PC-3 (cell line): Measurements from ENCODE around the gene DLGAP5. TPM values are rescaled to one million over a fixed set of nuclear protein-coding genes. Genes with fewer than 3 reads are reported as not detected.
A peak's percentile ranks its signal among the peaks of the same experiment; 100 is the strongest.

ENCODE experiments used
- ATAC-seq: fragments of 200-7000 bp; cut with Tn5 transposase; 2 replicates; pipeline ENCODE4 v1.9.1; 2020; ENCODE audit warnings: mild to moderate bottlenecking, moderate library complexity
- BruUV-seq: library from RNA; stranded (reverse); fragments of 400-500 nt; replicated peaks from 2 replicates; lab custom pipeline; 2021; lab: Mats Ljungman, UMichigan
- CTCF ChIA-PET: fragments of 300-600 bp; sonication (Branson Sonifier 250); formaldehyde crosslinking; loops from one replicate; lab custom pipeline; 2022; ENCODE audit warnings: antibody characterized with exemption; lab: Charles Lee
- POLR2A ChIA-PET: fragments of 300-600 bp; sonication (Branson Sonifier 250); formaldehyde crosslinking; loops from one replicate; lab custom pipeline; 2022; ENCODE audit warnings: antibody characterized with exemption; ENCODE audit not compliant: unreplicated experiment; lab: Charles Lee
- DNase-seq: peaks from one replicate; pipeline ENCODE4 v3.0.0-alpha.2; 2015
- H2AFZ ChIP-seq: fragments of 300-600 bp; sonication (generic); 2 replicates; pipeline ENCODE4 v1.6.0; 2016; ENCODE audit warnings: antibody characterized with exemption, low read length
- H3F3A ChIP-seq: fragments of 300-600 bp; sonication (generic); one replicate; pipeline ENCODE4 v1.6.0; 2017; ENCODE audit warnings: antibody characterized with exemption, low read length, control low read depth, mild to moderate bottlenecking; ENCODE audit not compliant: unreplicated experiment
- H3K27ac ChIP-seq: fragments of 300-600 bp; sonication (generic); 2 replicates; pipeline ENCODE4 v1.5.1; 2016; ENCODE audit warnings: mild to moderate bottlenecking, low read length
- H3K27me3 ChIP-seq: fragments of 300-600 bp; sonication (generic); 2 replicates; pipeline ENCODE4 v1.6.1; 2016; ENCODE audit warnings: low read length, mixed read lengths
- H3K36me3 ChIP-seq: fragments of 300-600 bp; sonication (generic); 2 replicates; pipeline ENCODE4 v1.6.1; 2016; ENCODE audit warnings: low read depth, mixed run types, low read length, mixed read lengths
- H3K4me1 ChIP-seq: fragments of 300-600 bp; sonication (generic); 2 replicates; pipeline ENCODE4 v1.5.1; 2016; ENCODE audit warnings: low read length; ENCODE audit not compliant: insufficient read depth
- H3K4me2 ChIP-seq: fragments of 300-600 bp; sonication (generic); 2 replicates; pipeline ENCODE4 v1.6.0; 2016; ENCODE audit warnings: low read length
- H3K4me3 ChIP-seq: fragments of 300-600 bp; sonication (generic); 2 replicates; pipeline ENCODE4 v1.5.1; 2016; ENCODE audit warnings: mild to moderate bottlenecking, low read length, mixed read lengths
- H3K79me2 ChIP-seq: fragments of 300-600 bp; sonication (generic); 2 replicates; pipeline ENCODE4 v1.6.1; 2017; ENCODE audit warnings: low read length, mixed read lengths
- H3K9ac ChIP-seq: fragments of 300-600 bp; sonication (generic); 2 replicates; pipeline ENCODE4 v1.6.0; 2016; ENCODE audit warnings: mild to moderate bottlenecking, low read length
- H3K9me2 ChIP-seq: fragments of 300-600 bp; sonication (generic); replicated peaks from 2 replicates; pipeline ENCODE4 v1.6.1; 2016; ENCODE audit warnings: mixed run types, low read length, mixed read lengths
- H3K9me3 ChIP-seq: fragments of 300-600 bp; sonication (generic); 2 replicates; pipeline ENCODE4 v1.6.1; 2016; ENCODE audit warnings: low read length, mixed read lengths
- H4K20me1 ChIP-seq: fragments of 300-600 bp; sonication (generic); 2 replicates; pipeline ENCODE4 v1.6.1; 2016; ENCODE audit warnings: low read length, mixed read lengths
- EZH2 ChIP-seq: fragments of 300-600 bp; sonication (generic); IDR thresholded peaks from one replicate; pipeline ENCODE4 v1.6.1; 2017; ENCODE audit warnings: antibody characterized with exemption, mild to moderate bottlenecking, low read length; ENCODE audit not compliant: unreplicated experiment
- EZH2phosphoT487 ChIP-seq: fragments of 300-600 bp; sonication (generic); IDR thresholded peaks from 2 replicates; pipeline ENCODE4 v1.6.1; 2018; ENCODE audit warnings: mild to moderate bottlenecking, antibody characterized with exemption, low read length, borderline replicate concordance
- intact Hi-C: fragments of 100-400 bp; cut with micrococcal nuclease; formaldehyde crosslinking; loops from 2 replicates; pipeline ENCODE4 v1.9.0; 2023
- total RNA-seq: library from RNA; depleted of rRNA; stranded (reverse); fragments of >200 nt; gene quantifications from 2 replicates; pipeline ENCODE4 v1.2.3, GENCODE V29; 2014
- TF ChIP-seq, protein P1 (sequence below): fragments of 300-600 bp; sonication (generic); conservative IDR thresholded peaks from 2 replicates; pipeline ENCODE4 v1.5.1; 2017; ENCODE audit warnings: antibody characterized with exemption, low read depth, mild to moderate bottlenecking, low read length

DLGAP5 gene
- total RNA-seq, 1 experiment from 2014 or later, result 97.9 TPM

DNA sequence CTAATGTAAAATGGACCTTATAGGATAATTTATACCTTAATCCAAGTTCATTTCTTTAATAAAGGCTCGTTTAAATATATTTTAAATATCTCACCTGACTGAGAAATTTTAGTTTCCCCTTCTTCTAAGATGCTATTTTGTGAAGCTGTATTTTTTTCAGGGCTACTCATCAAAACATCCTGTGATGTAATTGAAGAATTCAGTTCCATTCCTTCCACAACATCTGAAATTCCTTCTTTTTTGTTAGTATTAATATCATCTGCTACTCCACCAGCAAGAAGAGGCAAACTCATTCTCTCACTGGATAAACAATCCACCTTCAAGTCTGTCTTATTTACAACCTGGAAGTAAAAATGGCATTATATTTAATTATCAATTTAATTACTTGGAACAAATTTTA is 39.8 kb downstream of the DLGAP5 start:
- no peak for TF ChIP-seq EZH2phosphoT487
- TF ChIP-seq, protein P1, sequence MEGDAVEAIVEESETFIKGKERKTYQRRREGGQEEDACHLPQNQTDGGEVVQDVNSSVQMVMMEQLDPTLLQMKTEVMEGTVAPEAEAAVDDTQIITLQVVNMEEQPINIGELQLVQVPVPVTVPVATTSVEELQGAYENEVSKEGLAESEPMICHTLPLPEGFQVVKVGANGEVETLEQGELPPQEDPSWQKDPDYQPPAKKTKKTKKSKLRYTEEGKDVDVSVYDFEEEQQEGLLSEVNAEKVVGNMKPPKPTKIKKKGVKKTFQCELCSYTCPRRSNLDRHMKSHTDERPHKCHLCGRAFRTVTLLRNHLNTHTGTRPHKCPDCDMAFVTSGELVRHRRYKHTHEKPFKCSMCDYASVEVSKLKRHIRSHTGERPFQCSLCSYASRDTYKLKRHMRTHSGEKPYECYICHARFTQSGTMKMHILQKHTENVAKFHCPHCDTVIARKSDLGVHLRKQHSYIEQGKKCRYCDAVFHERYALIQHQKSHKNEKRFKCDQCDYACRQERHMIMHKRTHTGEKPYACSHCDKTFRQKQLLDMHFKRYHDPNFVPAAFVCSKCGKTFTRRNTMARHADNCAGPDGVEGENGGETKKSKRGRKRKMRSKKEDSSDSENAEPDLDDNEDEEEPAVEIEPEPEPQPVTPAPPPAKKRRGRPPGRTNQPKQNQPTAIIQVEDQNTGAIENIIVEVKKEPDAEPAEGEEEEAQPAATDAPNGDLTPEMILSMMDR, result no peak
- no peak for TF ChIP-seq EZH2
- intact Hi-C loops, result no loop called here
- H3K9ac ChIP-seq, result no peak overlapping the region
- H3K9me3 ChIP-seq, result no peaks in the 10 kb centered on the region
- peaks cover 76% of the 10 kb centered on the region for H3K36me3 ChIP-seq
- no peak overlapping the region for H2AFZ ChIP-seq
- no peaks in the 10 kb centered on the region for H3K79me2 ChIP-seq
- H3K4me3 ChIP-seq, result no peak overlapping the region
- H3K4me2 ChIP-seq, result no peak overlapping the region
- no TSS peak for BruUV-seq
- ATAC-seq, result no peak
- no peaks in the 10 kb centered on the region for H3K4me1 ChIP-seq
- peaks cover 3% of the 10 kb centered on the region for H3F3A ChIP-seq
- no peaks in the 10 kb centered on the region for H3K9me2 ChIP-seq
- no peaks in the 10 kb centered on the region for H3K27me3 ChIP-seq
- no peak overlapping the region for H3K27ac ChIP-seq
- no peaks in the 10 kb centered on the region for H4K20me1 ChIP-seq
- ChIA-PET CTCF (no interaction called here), POLR2A (interaction anchor here (0.5 kb wide), 1 partner anchor 1782 kb away, joined by 4 read pairs; no protein-coding TSS in a partner anchor)
- no peak for DNase-seq

- H3K4me3 ChIP-seq, result no peak overlapping the region
- peaks cover 8% of the 10 kb centered on the region for H3F3A ChIP-seq
- no peak overlapping the region for H2AFZ ChIP-seq
- peak; percentile 29; the same call in 1 of the 2 replicates for ATAC-seq
- TF ChIP-seq, protein P1, result no peak
- no peak for DNase-seq
- H3K4me2 ChIP-seq, result no peak overlapping the region
- CTCF ChIA-PET, result no interaction called here
- no peaks in the 10 kb centered on the region for H3K9me3 ChIP-seq
- H3K4me1 ChIP-seq, result no peaks in the 10 kb centered on the region
- no peaks in the 10 kb centered on the region for H4K20me1 ChIP-seq
- no peaks in the 10 kb centered on the region for H3K9me2 ChIP-seq
- H3K27ac ChIP-seq, result no peak overlapping the region
- H3K9ac ChIP-seq, result no peak overlapping the region
- POLR2A ChIA-PET, result interaction anchor here (0.5 kb wide), 1 partner anchor 16 kb away, joined by 4 read pairs; no protein-coding TSS in a partner anchor
- peaks cover 81% of the 10 kb centered on the region for H3K36me3 ChIP-seq
- no TSS peak for BruUV-seq
- no peaks in the 10 kb centered on the region for H3K79me2 ChIP-seq
- intact Hi-C loops, result loop anchor here (5.0 kb wide), 1 partner anchor 59 kb away; no protein-coding TSS in a partner anchor
- H3K27me3 ChIP-seq, result no peaks in the 10 kb centered on the region
Observed at GRCh38 chr14:55146425-55146824, 45.0 kb downstream of the DLGAP5 start.

DNA sequence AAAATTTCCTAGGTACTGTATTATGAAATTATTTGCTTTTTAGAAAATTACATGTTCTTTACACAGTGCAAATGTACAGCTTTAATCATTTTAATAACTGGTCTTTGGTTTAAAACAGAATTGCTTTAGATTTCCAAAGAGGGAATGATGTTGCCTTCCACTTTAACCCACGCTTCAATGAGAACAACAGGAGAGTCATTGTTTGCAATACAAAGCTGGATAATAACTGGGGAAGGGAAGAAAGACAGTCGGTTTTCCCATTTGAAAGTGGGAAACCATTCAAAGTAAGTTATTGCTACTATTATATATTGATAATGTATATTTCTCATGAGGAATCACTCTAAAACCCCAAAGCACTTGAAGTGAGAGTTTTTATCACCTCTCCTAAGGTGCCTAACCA is 48.9 kb downstream of the DLGAP5 start:
- no peaks in the 10 kb centered on the region for H3K27me3 ChIP-seq
- H3K9ac ChIP-seq, result no peak overlapping the region
- no TSS peak for BruUV-seq
- H3K79me2 ChIP-seq, result peaks cover 6% of the 10 kb centered on the region
- DNase-seq, result no peak
- H3K4me1 ChIP-seq, result no peaks in the 10 kb centered on the region
- no peak overlapping the region for H2AFZ ChIP-seq
- peaks cover 7% of the 10 kb centered on the region for H4K20me1 ChIP-seq
- no peak for TF ChIP-seq EZH2
- TF ChIP-seq, protein P1, result no peak
- no peak for TF ChIP-seq EZH2phosphoT487
- no peak overlapping the region for H3K27ac ChIP-seq
- POLR2A ChIA-PET, result no interaction called here
- peaks cover 87% of the 10 kb centered on the region for H3K36me3 ChIP-seq
- intact Hi-C loops, result no loop called here
- no peaks in the 10 kb centered on the region for H3K9me2 ChIP-seq
- H3F3A ChIP-seq, result peaks cover 5% of the 10 kb centered on the region
- no peak overlapping the region for H3K4me3 ChIP-seq
- H3K9me3 ChIP-seq, result no peaks in the 10 kb centered on the region
- CTCF ChIA-PET, result no interaction called here
- H3K4me2 ChIP-seq, result no peak overlapping the region
- no peak for ATAC-seq
